MM.1S (cell line): ENCODE results near the gene CFL2.

Experiments used
- CTCF ChIP-seq: fragments of 300-600 bp; sonication (generic); IDR thresholded peaks from 2 replicates; pipeline ENCODE4 v1.5.1; 2016; ENCODE audit warnings: antibody characterized with exemption, low read length, mixed read lengths
- EZH2 ChIP-seq: fragments of 300-600 bp; sonication (generic); optimal IDR thresholded peaks from 2 replicates; pipeline ENCODE3; 2017; ENCODE audit warnings: low read depth, mild to moderate bottlenecking, antibody characterized with exemption, low read length, mixed read lengths
- EZH2phosphoT487 ChIP-seq: fragments of 300-600 bp; sonication (generic); IDR thresholded peaks from 2 replicates; pipeline ENCODE4 v1.6.1; 2018; ENCODE audit warnings: antibody characterized with exemption, low read length

- TF ChIP-seq CTCF (no peak), EZH2 (no peak), EZH2phosphoT487 (no peak)
Measured at GRCh38 chr14:34701808-34702207, 12.6 kb downstream of the CFL2 start.
